OCI-LY7 (cell line): ENCODE data around the gene SLC1A7. TPM values are rescaled to one million over a fixed set of nuclear protein-coding genes. Genes with fewer than 3 reads are reported as not detected.

Experiments
- BruUV-seq: library from RNA; stranded (reverse); fragments of 400-500 nt; replicated peaks from 2 replicates; lab custom pipeline; 2021; lab: Mats Ljungman, UMichigan
- CTCF ChIA-PET: fragments of 300-600 bp; sonication (Branson Sonifier 250); formaldehyde crosslinking; loops from one replicate; lab custom pipeline; 2022; ENCODE audit warnings: antibody characterized with exemption; ENCODE audit not compliant: unreplicated experiment; lab: Charles Lee
- POLR2A ChIA-PET: fragments of 300-600 bp; sonication (Branson Sonifier 250); formaldehyde crosslinking; loops from one replicate; lab custom pipeline; 2022; ENCODE audit warnings: antibody characterized with exemption; lab: Charles Lee
- DNase-seq: peaks from one replicate; pipeline ENCODE4 v3.0.0-alpha.2; 2015; ENCODE audit warnings: low spot score
- H2AFZ ChIP-seq: fragments of 200-600 bp; sonication (generic), shearing (Covaris generic); 2 replicates; pipeline ENCODE4 v1.6.1; 2014; ENCODE audit warnings: mild to moderate bottlenecking, antibody characterized with exemption, low read length, moderate library complexity
- H3K27ac ChIP-seq: fragments of 200-600 bp; sonication (generic); 2 replicates; pipeline ENCODE4 v1.5.1; 2014; ENCODE audit warnings: mixed run types, low read depth, mild to moderate bottlenecking, moderate library complexity, low read length, inconsistent platforms; ENCODE audit not compliant: poor library complexity, severe bottlenecking
- H3K36me3 ChIP-seq: fragments of 200-600 bp; sonication (generic); 2 replicates; pipeline ENCODE4 v1.6.1; 2014; ENCODE audit warnings: mild to moderate bottlenecking, antibody characterized with exemption, low read length, moderate library complexity, mixed read lengths; ENCODE audit not compliant: insufficient read depth
- H3K4me1 ChIP-seq: fragments of 200-600 bp; sonication (generic); 2 replicates; pipeline ENCODE4 v1.5.1; 2014; ENCODE audit warnings: mild to moderate bottlenecking, low read length; ENCODE audit not compliant: insufficient read depth, poor library complexity, severe bottlenecking
- H3K4me2 ChIP-seq: fragments of 200-600 bp; sonication (generic); 2 replicates; pipeline ENCODE4 v1.6.1; 2014; ENCODE audit warnings: mild to moderate bottlenecking, low read length
- H3K4me3 ChIP-seq: fragments of 200-600 bp; sonication (generic); 2 replicates; pipeline ENCODE4 v1.5.1; 2014; ENCODE audit warnings: mild to moderate bottlenecking, low read depth, low read length; ENCODE audit not compliant: poor library complexity, severe bottlenecking
- H3K79me2 ChIP-seq: fragments of 200-600 bp; sonication (generic); 2 replicates; pipeline ENCODE4 v1.6.1; 2016; ENCODE audit warnings: low read depth, mild to moderate bottlenecking, low read length, moderate library complexity, mixed read lengths; ENCODE audit not compliant: insufficient read depth
- H3K9me2 ChIP-seq: fragments of 200-600 bp; sonication (generic); 2 replicates; pipeline ENCODE4 v1.6.1; 2016; ENCODE audit warnings: mild to moderate bottlenecking, low read length, mixed read lengths; ENCODE audit not compliant: insufficient read depth
- H3K9me3 ChIP-seq: fragments of 200-600 bp; sonication (generic); 2 replicates; pipeline ENCODE4 v1.6.1; 2014; ENCODE audit warnings: mild to moderate bottlenecking, mixed run types, low read length, mixed read lengths
- H4K20me1 ChIP-seq: fragments of 200-600 bp; sonication (generic); 2 replicates; pipeline ENCODE4 v1.6.1; 2014; ENCODE audit warnings: mild to moderate bottlenecking, antibody characterized with exemption, low read length, moderate library complexity, mixed read lengths; ENCODE audit not compliant: insufficient read depth
- CTCF ChIP-seq: fragments of 200-600 bp; sonication (generic); conservative IDR thresholded peaks from 2 replicates; pipeline ENCODE4 v1.5.1; 2014; ENCODE audit warnings: mild to moderate bottlenecking, antibody characterized with exemption, low read length, moderate library complexity, mixed read lengths
- EZH2phosphoT487 ChIP-seq: fragments of 200-600 bp; sonication (generic); IDR thresholded peaks from 2 replicates; pipeline ENCODE4 v1.6.1; 2018; ENCODE audit warnings: low read depth, borderline replicate concordance, mild to moderate bottlenecking, mixed run types, antibody characterized with exemption, low read length, moderate library complexity, mixed read lengths
- intact Hi-C: fragments of 100-400 bp; cut with micrococcal nuclease; formaldehyde crosslinking; loops from one replicate; pipeline ENCODE4 v1.10.0; 2022; ENCODE audit not compliant: unreplicated experiment
- total RNA-seq, 2 experiments: library from RNA; depleted of rRNA in 1 of 2; stranded (reverse); fragments of >200 nt in 1 of 2; shearing (Covaris generic) in 1 of 2; gene quantifications; 2 replicates each; pipeline ENCODE4 v1.2.3, GENCODE V29; 2014 to 2022

Gene SLC1A7
- total RNA-seq, 2 experiments from 2014 or later = not detected

- Histone ChIP-seq H3K36me3 (no peaks in the 10 kb centered on the region), H4K20me1 (no peaks in the 10 kb centered on the region), H3K9me3 (peaks cover 12% of the 10 kb centered on the region; the same call in 1 of the 2 replicates), H3K9me2 (no peaks in the 10 kb centered on the region), H3K79me2 (no peaks in the 10 kb centered on the region), H3K27ac (no peak overlapping the region), H3K4me1 (no peaks in the 10 kb centered on the region), H2AFZ (no peak overlapping the region), H3K4me2 (no peak overlapping the region), H3K4me3 (no peak overlapping the region)
- intact Hi-C loops = no loop called here
- TF ChIP-seq EZH2phosphoT487 = no peak
- TF ChIP-seq CTCF = no peak
- BruUV-seq = no TSS peak
- ChIA-PET CTCF (no interaction called here), POLR2A (no interaction called here)
- no peak for DNase-seq
Observed at GRCh38 chr1:53140451-53140850, 2.0 kb downstream of the SLC1A7 start.

- Histone ChIP-seq H3K36me3 (no peaks in the 10 kb centered on the region), H3K79me2 (no peaks in the 10 kb centered on the region), H3K9me2 (no peaks in the 10 kb centered on the region), H3K4me1 (no peaks in the 10 kb centered on the region), H4K20me1 (no peaks in the 10 kb centered on the region), H3K4me2 (no peak overlapping the region), H3K27ac (no peak overlapping the region), H3K9me3 (peaks cover 12% of the 10 kb centered on the region; the same call in 1 of the 2 replicates), H2AFZ (no peak overlapping the region), H3K4me3 (no peak overlapping the region)
- no TSS peak for BruUV-seq
- ChIA-PET CTCF (no interaction called here), POLR2A (no interaction called here)
- DNase-seq = no peak
- intact Hi-C loops = no loop called here
- no peak for TF ChIP-seq CTCF
- TF ChIP-seq EZH2phosphoT487 = no peak
Observed at GRCh38 chr1:53139951-53140361, 2.5 kb downstream of the SLC1A7 start.

- intact Hi-C loops = no loop called here
- Histone ChIP-seq H3K79me2 (no peaks in the 10 kb centered on the region), H3K27ac (no peak overlapping the region), H2AFZ (no peak overlapping the region), H3K36me3 (no peaks in the 10 kb centered on the region), H4K20me1 (no peaks in the 10 kb centered on the region), H3K9me2 (no peaks in the 10 kb centered on the region), H3K4me1 (no peaks in the 10 kb centered on the region), H3K4me3 (no peak overlapping the region), H3K9me3 (peaks cover 12% of the 10 kb centered on the region; the same call in 1 of the 2 replicates), H3K4me2 (no peak overlapping the region)
- CTCF ChIA-PET = no interaction called here
- TF ChIP-seq CTCF = no peak
- no peak for TF ChIP-seq EZH2phosphoT487
- no peak for DNase-seq
- BruUV-seq = no TSS peak
- POLR2A ChIA-PET = no interaction called here
Observed at GRCh38 chr1:53138991-53139884, 3.2 kb downstream of the SLC1A7 start.
